HUES48 (cell line): ENCODE results near the gene EID3.

Experiments
- H3K27ac ChIP-seq: one replicate; pipeline ENCODE4 v1.7.0; 2013; ENCODE audit warnings: low read depth, low read length, inconsistent platforms
- H3K27me3 ChIP-seq: 2 replicates; pipeline ENCODE4 v1.6.1; 2013; ENCODE audit warnings: mild to moderate bottlenecking, low read length; ENCODE audit not compliant: control insufficient read depth, insufficient read depth
- H3K36me3 ChIP-seq: 2 replicates; pipeline ENCODE4 v1.6.1; 2013; ENCODE audit warnings: low read length; ENCODE audit not compliant: control insufficient read depth, insufficient read depth
- H3K4me1 ChIP-seq: 2 replicates; pipeline ENCODE4 v1.6.1; 2013; ENCODE audit warnings: mild to moderate bottlenecking, low read length; ENCODE audit not compliant: control insufficient read depth, insufficient read depth
- H3K4me3 ChIP-seq: 2 replicates; pipeline ENCODE4 v1.5.1; 2013; ENCODE audit warnings: mild to moderate bottlenecking, low read depth, low read length
- H3K9ac ChIP-seq: 2 replicates; pipeline ENCODE4 v1.6.1; 2013; ENCODE audit warnings: mild to moderate bottlenecking, low read depth, low read length, moderate library complexity
- H3K9me3 ChIP-seq: 2 replicates; pipeline ENCODE4 v1.6.1; 2013; ENCODE audit warnings: low read length; ENCODE audit not compliant: control insufficient read depth, insufficient read depth

The EID3 gene

GRCh38 chr12:104342147-104342546, 38.6 kb downstream of the EID3 start:
- H3K9me3 ChIP-seq, result no peaks in the 10 kb centered on the region
- no peaks in the 10 kb centered on the region for H3K27me3 ChIP-seq
- H3K36me3 ChIP-seq, result peaks cover 83% of the 10 kb centered on the region
- H3K9ac ChIP-seq, result no peak overlapping the region
- H3K4me3 ChIP-seq, result no peak overlapping the region
- no peak overlapping the region for H3K27ac ChIP-seq
- no peaks in the 10 kb centered on the region for H3K4me1 ChIP-seq

DNA sequence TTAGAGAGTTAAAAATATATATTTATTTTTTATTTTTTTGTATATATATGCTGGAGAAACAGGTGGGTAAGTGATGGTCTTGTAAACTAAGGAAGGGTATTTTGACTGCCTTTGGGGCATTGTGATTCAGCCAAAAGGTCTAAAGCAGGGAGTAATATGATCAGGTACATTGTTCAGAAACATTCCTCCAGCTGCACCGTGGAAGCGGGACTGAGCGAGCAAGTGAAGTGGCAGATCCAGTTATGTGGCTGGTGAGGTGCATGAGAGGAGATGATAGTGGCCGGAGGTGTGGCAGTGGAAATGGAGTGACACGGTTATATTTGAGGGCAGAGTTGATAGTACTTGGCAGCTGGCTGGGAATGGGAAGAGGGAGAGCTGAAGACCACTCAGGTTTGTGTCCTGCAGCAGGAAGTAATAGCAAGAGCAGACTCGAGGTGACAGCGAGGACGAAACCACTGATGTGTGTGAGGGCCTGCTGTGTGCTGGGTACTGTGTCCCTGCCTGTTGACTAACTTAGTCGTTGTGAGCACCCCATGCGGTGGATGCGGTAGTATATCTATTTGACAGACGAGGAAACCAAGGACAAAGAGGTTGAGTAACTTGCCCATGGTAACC, 39.2 kb downstream of the EID3 start:
- Histone ChIP-seq H3K36me3 (peaks cover 87% of the 10 kb centered on the region), H3K9ac (no peak overlapping the region), H3K4me1 (no peaks in the 10 kb centered on the region), H3K27me3 (no peaks in the 10 kb centered on the region), H3K4me3 (no peak overlapping the region), H3K27ac (no peak overlapping the region), H3K9me3 (no peaks in the 10 kb centered on the region)

- Histone ChIP-seq H3K4me3 (no peak overlapping the region), H3K9me3 (no peaks in the 10 kb centered on the region), H3K9ac (no peak overlapping the region), H3K27ac (no peak overlapping the region), H3K4me1 (no peaks in the 10 kb centered on the region), H3K27me3 (no peaks in the 10 kb centered on the region), H3K36me3 (peaks cover 93% of the 10 kb centered on the region)
Measured at GRCh38 chr12:104344682-104345081, 41.1 kb downstream of the EID3 start.

GRCh38 chr12:104345234-104346066, 41.9 kb downstream of the EID3 start:
- H3K4me3 ChIP-seq, result no peak overlapping the region
- H3K36me3 ChIP-seq, result peaks cover 93% of the 10 kb centered on the region
- H3K27ac ChIP-seq, result no peak overlapping the region
- H3K4me1 ChIP-seq, result peaks cover 5% of the 10 kb centered on the region
- no peak overlapping the region for H3K9ac ChIP-seq
- no peaks in the 10 kb centered on the region for H3K9me3 ChIP-seq
- no peaks in the 10 kb centered on the region for H3K27me3 ChIP-seq

DNA sequence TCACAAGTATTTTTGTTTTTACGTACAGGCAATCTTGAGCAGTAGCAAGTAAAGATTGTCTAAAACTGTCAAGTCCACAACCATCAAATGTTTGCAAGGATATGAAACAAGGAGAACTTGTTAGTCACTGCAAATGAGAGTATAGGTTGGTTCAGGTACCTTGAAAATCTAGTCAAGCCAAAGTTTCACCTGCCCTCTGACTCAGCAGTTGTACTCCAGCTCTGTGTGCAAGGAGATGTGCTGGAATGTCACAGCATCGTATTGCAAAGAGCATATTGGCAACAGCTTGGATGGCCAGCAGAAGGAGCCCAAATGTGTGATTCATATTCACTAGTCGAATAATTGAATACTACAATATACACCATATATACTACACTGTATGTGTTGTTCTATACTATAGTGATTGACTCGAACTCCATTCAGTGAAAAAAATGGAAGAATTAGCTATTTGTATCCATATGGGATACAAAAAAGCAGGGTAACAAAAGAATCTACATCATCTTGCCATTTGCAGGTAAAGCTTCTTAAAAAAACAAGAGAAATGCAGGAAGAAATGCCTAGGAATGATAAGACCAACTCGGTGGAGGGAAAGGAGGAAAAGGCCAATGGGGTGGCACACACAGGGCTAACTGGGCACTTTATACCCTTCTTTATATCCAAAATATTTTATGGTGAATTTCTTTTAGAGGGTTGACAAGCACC, 44.0 kb downstream of the EID3 start:
- Histone ChIP-seq H3K27ac (no peak overlapping the region), H3K9ac (no peak overlapping the region), H3K27me3 (no peaks in the 10 kb centered on the region), H3K4me3 (no peak overlapping the region), H3K4me1 (peaks cover 23% of the 10 kb centered on the region), H3K9me3 (no peaks in the 10 kb centered on the region), H3K36me3 (peaks cover 81% of the 10 kb centered on the region)

GRCh38 chr12:104348283-104348993, 44.9 kb downstream of the EID3 start:
- Histone ChIP-seq H3K9ac (no peak overlapping the region), H3K4me3 (no peak overlapping the region), H3K4me1 (peaks cover 23% of the 10 kb centered on the region), H3K27me3 (no peaks in the 10 kb centered on the region), H3K36me3 (peaks cover 77% of the 10 kb centered on the region), H3K27ac (no peak overlapping the region), H3K9me3 (no peaks in the 10 kb centered on the region)

GRCh38 chr12:104348994-104349494, 45.5 kb downstream of the EID3 start:
- Histone ChIP-seq H3K4me1 (peaks cover 23% of the 10 kb centered on the region), H3K36me3 (peaks cover 74% of the 10 kb centered on the region), H3K9ac (no peak overlapping the region), H3K4me3 (no peak overlapping the region), H3K27ac (no peak overlapping the region), H3K27me3 (no peaks in the 10 kb centered on the region), H3K9me3 (no peaks in the 10 kb centered on the region)

GRCh38 chr12:104350211-104351056, 46.9 kb downstream of the EID3 start:
- peak overlapping the region; percentile 72 for H3K27ac ChIP-seq

GRCh38 chr12:104351057-104351983, 47.8 kb downstream of the EID3 start:
- no peak overlapping the region for H3K4me3 ChIP-seq
- H3K36me3 ChIP-seq, result peaks cover 54% of the 10 kb centered on the region
- peak overlapping the region; percentile 72 for H3K27ac ChIP-seq
- peaks cover 23% of the 10 kb centered on the region for H3K4me1 ChIP-seq
- H3K27me3 ChIP-seq, result no peaks in the 10 kb centered on the region
- H3K9ac ChIP-seq, result no peak overlapping the region
- no peaks in the 10 kb centered on the region for H3K9me3 ChIP-seq

More at GRCh38 chr12:104350211-104351056, 46.9 kb downstream of the EID3 start:
- no peaks in the 10 kb centered on the region for H3K27me3 ChIP-seq
- no peaks in the 10 kb centered on the region for H3K9me3 ChIP-seq
- no peak overlapping the region for H3K9ac ChIP-seq
- H3K36me3 ChIP-seq, result peaks cover 63% of the 10 kb centered on the region
- peaks cover 23% of the 10 kb centered on the region for H3K4me1 ChIP-seq
- H3K4me3 ChIP-seq, result no peak overlapping the region
